Measurements from ENCODE around the gene FTCD. TPM values are rescaled to one million over a fixed set of nuclear protein-coding genes. Genes with fewer than 3 reads are reported as not detected.

The FTCD gene
- total RNA-seq, 1 experiment from 2014 or later, result 0.40 TPM

DNA sequence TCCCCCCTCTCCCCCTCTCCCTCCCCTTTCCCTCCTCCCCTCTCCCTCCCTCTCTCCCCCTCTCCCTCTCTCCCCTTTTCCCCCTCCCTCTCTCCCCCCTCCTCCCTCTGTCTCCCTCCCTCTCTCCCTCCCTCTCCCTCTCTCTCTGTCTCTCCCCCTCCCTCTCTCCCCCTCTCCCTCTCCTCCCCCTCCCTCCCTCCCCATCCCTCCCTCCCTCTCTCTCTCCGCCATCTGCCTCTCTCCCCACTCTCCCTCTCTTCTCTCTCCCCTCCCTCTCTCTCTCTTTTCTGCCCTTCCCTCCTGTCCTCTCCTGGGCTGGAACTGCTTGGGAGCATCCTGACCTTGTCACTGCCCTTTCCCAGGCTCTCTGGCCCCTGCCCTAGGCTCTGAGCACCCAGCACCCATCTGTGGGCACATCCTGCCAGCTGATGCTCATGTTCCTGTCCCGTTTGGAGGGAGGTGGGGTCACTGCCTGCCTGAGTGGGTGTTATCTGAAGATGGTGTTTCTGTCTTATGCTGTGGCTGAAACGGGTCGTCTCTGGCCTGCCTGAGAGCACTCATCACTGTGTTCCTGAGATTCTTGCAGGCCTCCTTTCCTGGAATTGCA lies 10.8 kb downstream of the FTCD start:
- H3K36me3 ChIP-seq (ENCODE audit: low read depth, low read length), result no peaks in the 10 kb centered on the region
- no peak overlapping the region for H3K4me3 ChIP-seq (ENCODE audit: low read length)
- no peaks in the 10 kb centered on the region for H3K9me3 ChIP-seq (ENCODE audit: low read length)
- no peak overlapping the region for H2AFZ ChIP-seq (ENCODE audit: low read length)
- peaks cover 5% of the 10 kb centered on the region; the same call in 1 of the 2 replicates for H3K4me1 ChIP-seq (ENCODE audit: insufficient read depth, low read length)
- no peaks in the 10 kb centered on the region for H3K27me3 ChIP-seq (ENCODE audit: low read length)
- no peaks in the 10 kb centered on the region for H3K9me2 ChIP-seq (replicated peaks; ENCODE audit: low read length)
- no peaks in the 10 kb centered on the region for H4K20me1 ChIP-seq (ENCODE audit: low read length)
- H3K27ac ChIP-seq (ENCODE audit: low read length), result no peak overlapping the region
- POLR2A ChIA-PET (ENCODE audit: unreplicated experiment), result no interaction called here
- CTCF ChIA-PET, result interaction anchor here (2.1 kb wide), 1 partner anchor 171 kb away, joined by 22 read pairs; no protein-coding TSS in a partner anchor
- H3K79me2 ChIP-seq (ENCODE audit: low read length), result no peaks in the 10 kb centered on the region
- H3K4me2 ChIP-seq (ENCODE audit: low read length), result no peak overlapping the region
- intact Hi-C loops (cut with micrococcal nuclease), result loop anchor here (5.0 kb wide), 3 partner anchors 143 to 178 kb away; partner anchors contain the start of genes C21orf58, MCM3AP, PCNT and YBEY
- TF ChIP-seq CTCF (conservative IDR thresholded peaks at IDR 0.05; ENCODE audit: low read depth, low read length), result no peak
- no peak for TF ChIP-seq EZH2 (IDR thresholded peaks at IDR 0.05; ENCODE audit: low read length, unreplicated experiment)
- no peak for TF ChIP-seq EZH2phosphoT487 (IDR thresholded peaks at IDR 0.05; ENCODE audit: borderline replicate concordance, low read length)
- no TSS peak for BruUV-seq (replicated peaks)
- no peak for DNase-seq
- H3F3A ChIP-seq (ENCODE audit: low read length, unreplicated experiment), result peaks cover 7% of the 10 kb centered on the region
- ATAC-seq, result no peak
- H3K9ac ChIP-seq (ENCODE audit: low read length), result no peak overlapping the region

GRCh38 chr21:46142582-46143473 lies 12.6 kb downstream of the FTCD start:
- BruUV-seq (replicated peaks), result no TSS peak
- intact Hi-C loops (cut with micrococcal nuclease), result loop anchor here (2.0 to 5.0 kb wide), 3 partner anchors 84 to 179 kb away; partner anchors contain the start of genes C21orf58 and PCNT
- H3K27me3 ChIP-seq (ENCODE audit: low read length), result no peaks in the 10 kb centered on the region
- ATAC-seq (no peak), DNase-seq (no peak)
- no peaks in the 10 kb centered on the region for H4K20me1 ChIP-seq (ENCODE audit: low read length)
- no peak for TF ChIP-seq EZH2phosphoT487 (IDR thresholded peaks at IDR 0.05; ENCODE audit: borderline replicate concordance, low read length)
- no peaks in the 10 kb centered on the region for H3K36me3 ChIP-seq (ENCODE audit: low read depth, low read length)
- no peaks in the 10 kb centered on the region for H3K9me3 ChIP-seq (ENCODE audit: low read length)
- H3K9me2 ChIP-seq (replicated peaks; ENCODE audit: low read length), result no peaks in the 10 kb centered on the region
- no peak overlapping the region for H3K4me2 ChIP-seq (ENCODE audit: low read length)
- POLR2A ChIA-PET (ENCODE audit: unreplicated experiment), result interaction anchor here (0.6 kb wide), 1 partner anchor 33 kb away, joined by 4 read pairs; no protein-coding TSS in a partner anchor
- H3K9ac ChIP-seq (ENCODE audit: low read length), result no peak overlapping the region
- no peak overlapping the region for H3K27ac ChIP-seq (ENCODE audit: low read length)
- CTCF ChIA-PET, result interaction anchor here (0.6 to 2.1 kb wide), 13 partner anchors 10 to 183 kb away, joined by 3 to 22 read pairs (median 3); partner anchors contain the start of genes C21orf58, LSS and YBEY
- peaks cover 7% of the 10 kb centered on the region for H3F3A ChIP-seq (ENCODE audit: low read length, unreplicated experiment)
- H3K4me1 ChIP-seq (ENCODE audit: insufficient read depth, low read length), result peaks cover 5% of the 10 kb centered on the region; the same call in 1 of the 2 replicates
- H3K4me3 ChIP-seq (ENCODE audit: low read length), result no peak overlapping the region
- H3K79me2 ChIP-seq (ENCODE audit: low read length), result no peaks in the 10 kb centered on the region
- H2AFZ ChIP-seq (ENCODE audit: low read length), result no peak overlapping the region
